HUDEP-2 (cell line): ENCODE results near the gene RNH1.

ENCODE experiments used
- DNase-seq, 76 experiments: peaks; one replicate each; lab custom pipeline; 2025; ENCODE audit not compliant: unreplicated experiment in 76 of 76; lab: John Stamatoyannopoulos, UW

Gene RNH1

GRCh38 chr11:501001-501682, 5.9 kb downstream of the RNH1 start:
- no peak for DNase-seq

DNA sequence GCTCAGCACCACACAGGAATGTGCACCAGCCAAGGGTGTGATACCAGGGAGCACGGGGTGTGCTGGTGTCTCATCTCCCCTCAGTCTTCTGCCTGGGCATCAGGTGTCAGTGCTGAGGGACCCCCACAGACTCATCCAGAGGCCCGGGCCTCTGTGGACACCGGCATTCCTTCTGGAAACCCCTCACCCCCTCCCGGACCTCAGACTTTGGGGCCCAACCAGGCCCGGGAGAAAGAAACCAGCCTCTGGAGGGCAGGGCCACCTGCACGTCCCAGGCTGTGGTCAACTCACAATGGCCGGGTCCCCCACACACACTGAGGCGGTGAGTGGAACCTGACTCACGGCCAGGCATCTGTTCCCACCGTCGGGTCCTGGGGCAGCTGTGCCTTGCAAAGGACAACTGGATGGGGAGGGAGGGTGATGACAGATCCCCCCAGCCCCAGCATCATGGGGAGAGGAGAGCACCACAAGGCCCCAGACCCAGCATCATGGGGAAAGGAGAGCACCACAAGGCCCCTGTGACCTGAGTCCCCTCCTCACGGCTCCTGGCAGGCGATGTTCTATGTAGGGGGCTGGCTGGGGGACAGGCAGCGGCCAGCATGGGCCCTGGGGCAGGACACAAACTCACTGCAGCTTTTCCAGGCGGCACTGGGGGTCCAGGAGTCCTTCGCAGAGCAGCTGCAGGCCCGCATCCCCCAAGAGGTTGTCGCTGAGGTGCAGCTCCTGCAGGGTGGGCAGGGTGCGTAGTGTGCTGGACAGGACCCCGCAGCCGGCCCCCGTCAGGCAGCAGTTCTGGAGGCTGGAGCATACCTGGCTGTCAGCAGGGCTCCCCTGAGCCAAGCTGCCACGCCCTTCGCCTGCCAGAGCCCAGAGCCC, 7.6 kb downstream of the RNH1 start:
- no peak for DNase-seq

DNA sequence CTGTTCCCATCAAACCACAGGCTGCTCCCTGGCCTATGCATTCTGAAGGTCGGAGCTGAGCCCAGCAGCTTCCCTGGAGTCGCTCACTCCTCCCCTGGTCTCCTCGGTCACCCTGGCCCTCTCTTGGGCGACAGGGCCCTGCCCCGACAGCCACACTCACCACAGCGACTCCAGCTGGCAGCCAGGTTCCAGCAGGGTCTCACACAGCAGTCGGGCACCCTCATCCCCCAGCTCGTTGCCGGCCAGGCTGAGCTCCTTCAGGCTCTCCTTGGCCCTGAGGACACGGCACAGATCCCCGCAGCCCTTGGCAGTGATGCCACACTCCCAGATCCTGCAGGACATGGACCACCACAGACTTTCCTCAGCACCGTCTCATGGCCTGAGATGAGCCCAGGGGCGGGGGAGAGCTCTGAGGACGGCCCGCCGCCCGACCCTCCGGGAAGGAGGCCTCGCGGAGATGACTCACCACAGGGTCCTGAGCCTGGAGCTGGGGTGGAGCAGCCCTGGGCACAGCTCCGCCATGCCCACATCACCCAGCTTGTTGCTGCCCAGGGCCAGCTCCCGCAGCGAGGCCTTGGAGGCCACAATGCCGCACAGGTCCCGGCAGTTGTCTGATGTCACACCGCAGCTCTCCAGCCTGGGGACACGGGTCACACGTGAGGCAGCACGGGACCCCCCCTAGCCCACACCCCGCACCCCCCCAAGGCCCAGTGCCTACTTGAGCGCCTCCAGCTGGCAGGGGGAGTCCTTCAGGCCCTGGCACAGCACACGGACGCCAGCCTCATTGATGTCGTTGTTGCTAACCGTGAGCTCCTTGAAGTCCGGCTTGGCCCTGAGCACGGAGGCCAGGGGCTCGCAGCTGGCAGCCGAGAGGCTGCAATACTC, 8.5 kb downstream of the RNH1 start:
- no peak for DNase-seq

DNA sequence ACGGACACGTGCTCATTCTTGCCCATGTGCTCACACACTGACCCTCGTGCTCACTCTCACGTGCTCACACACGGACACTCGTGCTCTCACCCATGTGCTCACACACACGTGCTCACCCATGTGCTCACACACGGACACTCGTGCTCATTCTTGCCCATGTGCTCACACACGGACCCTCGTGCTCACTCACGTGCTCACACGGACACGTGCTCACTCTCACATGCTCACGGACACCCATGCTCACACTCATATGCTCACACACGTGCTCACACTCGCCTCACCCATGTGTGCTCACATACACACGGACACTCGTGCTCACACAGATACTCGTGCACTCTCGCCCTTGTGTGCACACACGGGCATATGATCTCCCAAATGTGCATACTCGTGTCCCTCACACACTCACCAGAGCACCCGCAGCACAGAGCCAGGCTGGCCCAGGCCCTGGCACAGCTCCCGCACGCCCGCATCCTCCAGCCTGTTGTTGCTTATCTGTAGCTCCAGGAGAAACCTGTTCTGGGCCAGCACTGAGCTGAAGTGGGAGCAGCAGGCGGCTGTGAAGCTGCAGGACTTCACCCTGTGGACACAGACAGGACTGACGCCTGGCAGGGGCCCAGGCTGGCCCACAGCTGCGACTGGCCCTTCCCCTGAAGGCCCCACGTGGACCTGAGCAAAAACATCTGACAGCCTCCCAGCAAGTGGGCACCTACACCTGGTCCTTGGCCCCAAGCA, 9.3 kb downstream of the RNH1 start:
- peak in 33 of 76 experiments; percentile 10 to 65 (median 38) for DNase-seq

DNA sequence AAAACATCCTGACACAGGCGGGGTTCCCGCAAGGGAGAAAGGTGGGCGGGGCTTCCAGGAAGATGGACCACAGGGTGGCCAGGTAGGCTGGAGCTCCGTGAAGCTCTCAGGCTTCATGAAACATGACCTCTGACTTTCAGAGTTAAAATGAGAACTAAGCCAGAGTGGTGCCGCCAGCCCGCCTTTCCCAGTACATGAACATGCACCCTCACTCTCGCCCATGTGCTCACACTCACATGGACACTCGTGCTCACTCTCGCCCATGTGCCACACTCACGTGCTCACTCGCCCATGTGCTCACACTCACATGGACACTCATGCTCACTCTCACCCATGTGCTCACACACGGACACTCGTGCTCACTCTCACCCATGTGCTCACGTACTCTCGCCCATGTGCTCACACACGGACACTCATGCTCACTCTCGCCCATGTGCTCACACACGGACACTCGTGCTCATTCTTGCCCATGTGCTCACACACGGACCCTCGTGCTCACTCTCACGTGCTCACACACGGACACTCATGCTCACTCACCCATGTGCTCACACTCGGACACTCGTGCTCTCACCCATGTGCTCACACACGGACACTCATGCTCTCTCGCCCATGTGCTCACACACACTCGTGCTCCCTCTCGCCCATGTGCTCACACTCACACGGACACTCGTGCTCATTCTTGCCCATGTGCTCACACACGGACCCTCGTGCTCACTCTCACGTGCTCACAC, 10.0 kb downstream of the RNH1 start:
- no peak for DNase-seq

DNA sequence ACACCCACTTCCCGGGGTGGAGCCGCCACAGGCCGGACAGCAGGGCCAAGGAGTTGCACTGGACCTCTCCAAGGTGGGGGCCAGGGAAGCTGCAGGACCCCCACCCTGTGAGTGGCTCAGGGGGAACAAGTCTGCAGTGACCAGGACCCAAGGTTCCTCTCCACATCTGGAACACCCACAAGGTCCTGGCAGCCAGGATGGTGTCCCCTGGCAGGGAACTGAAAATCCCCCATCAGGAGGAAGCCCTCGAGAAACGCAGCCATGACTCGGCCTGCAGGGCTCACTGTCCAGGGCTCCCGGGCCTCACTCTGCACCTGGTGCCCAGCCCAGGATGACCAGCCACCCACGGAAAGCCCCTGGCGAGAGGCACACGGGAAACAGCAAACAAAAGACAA, 11.5 kb downstream of the RNH1 start:
- DNase-seq = no peak

DNA sequence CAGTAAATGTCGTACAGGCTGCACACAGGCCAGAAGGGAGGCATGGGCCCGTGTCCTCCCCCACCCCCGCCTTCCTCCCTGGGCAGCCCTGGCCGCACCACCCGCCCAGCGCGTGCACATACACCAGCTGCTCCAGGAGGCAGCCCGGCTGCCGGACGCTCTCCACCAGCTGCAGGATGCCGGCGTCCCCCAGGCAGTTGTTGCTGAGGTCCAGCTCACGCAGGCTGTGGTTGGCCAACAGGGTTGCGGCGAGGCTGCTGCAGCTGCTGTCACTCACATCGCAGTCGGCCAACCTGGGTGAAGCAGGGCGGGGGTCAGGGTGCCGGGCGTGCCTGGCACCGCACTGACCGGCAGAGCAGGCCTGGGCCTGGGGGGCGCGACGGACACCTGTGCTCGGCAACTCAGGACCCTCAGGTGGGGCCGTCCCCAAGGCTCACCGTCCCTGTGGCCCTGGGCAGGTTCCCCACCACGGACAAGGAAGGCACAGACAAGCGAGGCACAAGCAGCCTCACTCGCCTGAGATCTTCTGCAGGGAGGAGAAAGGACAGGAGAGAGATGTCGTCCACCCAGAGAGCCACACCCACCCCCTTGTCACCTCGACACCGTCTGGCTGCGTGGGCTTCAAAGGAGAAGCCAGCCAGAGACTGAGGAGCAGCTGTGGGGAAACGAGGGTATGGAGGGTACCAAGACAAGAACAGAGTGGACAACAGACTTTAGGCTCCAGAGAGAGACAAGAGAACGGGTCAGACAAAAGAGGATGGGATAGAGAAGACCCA, 12.1 kb downstream of the RNH1 start:
- DNase-seq = no peak

- DNase-seq = no peak
These were observed 14.4 kb downstream of the RNH1 start for GRCh38 chr11:492427-493226.

DNA sequence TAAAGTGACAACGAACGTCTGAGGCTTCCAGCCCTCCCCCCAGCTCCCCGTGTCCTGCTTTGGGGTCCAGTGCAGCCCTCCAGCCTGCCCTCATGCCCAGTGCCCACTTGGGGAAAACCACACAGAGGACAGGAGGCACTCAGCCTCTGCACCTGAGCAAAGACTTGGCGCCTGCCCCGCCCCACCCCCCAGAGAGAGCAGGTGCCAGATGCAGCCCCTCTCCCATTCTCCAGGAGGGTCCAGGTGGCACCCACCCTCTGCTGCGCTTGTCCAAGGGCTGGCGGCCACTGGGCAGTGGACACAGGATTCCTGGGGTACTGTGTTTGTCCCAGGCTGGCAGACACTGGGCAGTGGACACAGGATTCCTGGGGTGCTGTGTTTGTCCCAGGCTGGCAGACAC, 15.7 kb downstream of the RNH1 start:
- DNase-seq = no peak

DNA sequence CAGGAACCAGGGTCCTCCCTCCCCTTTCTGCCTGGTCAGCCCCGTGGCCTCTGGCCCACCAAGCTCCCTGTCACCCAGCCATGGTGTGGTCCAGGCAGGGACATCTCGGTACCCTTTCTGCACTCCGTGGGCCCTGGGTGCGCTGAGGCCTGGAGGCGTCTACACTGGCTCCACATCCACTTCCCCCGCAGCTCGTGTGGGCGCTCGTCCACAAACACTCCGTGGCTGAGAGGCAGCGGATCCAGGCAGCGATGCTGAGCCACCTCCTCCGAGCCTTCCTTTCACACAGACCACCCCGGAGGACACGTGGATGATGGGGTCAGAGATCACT, 16.1 kb downstream of the RNH1 start:
- no peak for DNase-seq

DNA sequence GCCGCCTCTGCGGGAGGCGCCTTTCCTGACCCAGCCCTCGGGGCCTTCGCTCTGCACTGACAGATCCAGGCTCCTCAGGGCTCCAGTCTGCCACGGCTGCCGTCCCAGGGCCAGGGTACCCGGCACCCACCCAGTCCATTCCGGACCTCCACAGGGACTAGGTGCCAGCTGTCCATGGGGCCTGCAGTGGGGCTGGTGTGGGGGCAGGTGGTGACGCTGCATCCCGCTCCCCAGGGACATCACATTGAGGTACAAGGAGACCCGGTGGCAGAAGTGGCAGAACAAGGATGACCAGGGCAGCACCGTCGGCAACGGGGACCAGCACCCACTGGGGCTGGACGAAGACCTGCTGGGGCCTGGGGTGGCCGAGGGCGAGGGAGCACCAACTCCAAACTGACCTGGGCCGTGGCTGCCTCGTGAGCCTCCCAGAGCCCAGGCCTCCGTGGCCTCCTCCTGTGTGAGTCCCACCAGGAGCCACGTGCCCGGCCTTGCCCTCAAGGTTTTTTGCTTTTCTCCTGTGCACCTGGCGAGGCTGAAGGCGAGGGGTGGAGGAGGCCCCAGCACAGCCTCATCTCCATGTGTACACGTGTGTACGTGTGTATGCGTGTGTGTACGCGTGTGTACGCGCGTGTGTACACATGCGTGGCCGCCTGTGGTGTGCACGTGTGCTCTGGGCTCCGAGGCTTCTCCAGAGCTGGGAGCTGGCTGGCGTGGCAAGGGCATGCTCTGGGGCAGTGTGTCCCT, 16.7 kb downstream of the RNH1 start:
- DNase-seq = no peak

GRCh38 chr11:489610-490185, 17.3 kb downstream of the RNH1 start:
- DNase-seq = no peak

- DNase-seq = no peak
These were observed 18.1 kb downstream of the RNH1 start for GRCh38 chr11:488992-489391.

DNA sequence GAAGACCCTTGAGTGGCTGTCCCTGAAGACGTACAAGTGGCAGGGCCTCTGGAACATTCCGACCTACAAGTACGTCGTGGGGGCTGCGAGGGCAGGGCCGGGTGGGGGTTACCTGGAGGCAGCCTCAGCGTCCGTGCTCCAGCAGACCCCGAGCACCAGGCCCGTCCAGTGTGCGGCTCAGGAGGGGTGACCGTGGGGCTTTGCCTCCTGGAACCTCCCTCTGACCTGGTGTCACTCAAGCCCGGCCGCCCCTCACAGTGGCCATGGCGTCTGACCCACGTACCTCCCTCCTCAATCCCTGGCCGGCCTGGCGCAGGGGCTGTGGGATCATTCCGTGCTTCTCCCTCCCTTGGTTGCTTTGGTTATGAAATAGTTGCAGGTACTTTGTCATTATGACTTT, 18.5 kb downstream of the RNH1 start:
- DNase-seq = no peak

GRCh38 chr11:488062-488461, 19.0 kb downstream of the RNH1 start:
- DNase-seq = peak in 5 of 76 experiments; percentile 7 to 25 (median 21)

DNA sequence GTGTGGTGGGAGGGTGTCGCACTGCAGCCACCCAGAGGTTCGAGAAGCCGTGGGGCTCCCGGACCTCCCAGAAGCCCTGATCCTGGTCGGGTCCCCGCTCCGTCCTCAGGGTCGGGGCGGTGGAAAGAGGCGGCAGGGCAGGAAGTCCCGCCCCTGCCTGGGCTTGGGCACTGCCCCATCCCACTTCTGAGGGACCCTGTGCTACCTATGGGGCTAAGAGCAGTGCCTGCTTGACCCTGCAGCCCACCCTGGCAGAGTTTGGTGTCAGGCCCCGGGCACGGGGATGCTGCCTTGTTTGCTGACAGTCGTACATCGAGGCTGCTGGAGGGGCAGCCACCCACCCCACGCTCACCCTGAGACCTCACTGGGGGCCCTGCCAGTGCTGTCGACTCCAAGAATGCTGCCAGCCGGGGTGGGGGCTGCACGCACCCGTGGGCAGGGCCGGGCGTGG, 19.4 kb downstream of the RNH1 start:
- DNase-seq = no peak

DNA sequence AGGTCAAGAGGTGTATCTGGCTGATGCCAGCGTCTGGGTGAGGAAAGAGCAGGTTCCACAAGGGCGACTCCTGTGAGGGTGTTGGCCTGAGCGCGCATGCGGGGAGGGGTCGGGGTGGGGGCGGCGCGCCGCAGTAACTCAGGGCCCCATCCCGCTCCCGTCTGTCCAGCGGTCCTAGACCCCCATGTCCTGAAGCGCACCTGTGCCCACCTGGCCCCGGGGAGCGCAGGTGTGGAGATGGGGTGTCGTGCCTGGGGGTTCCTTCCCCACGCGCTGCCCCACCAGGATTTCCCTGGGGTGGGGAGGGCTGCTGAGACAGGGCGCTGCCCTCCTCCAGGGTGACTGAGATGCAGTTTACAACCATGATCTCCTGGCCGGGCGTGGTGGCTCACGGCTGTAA, 20.9 kb downstream of the RNH1 start:
- no peak for DNase-seq
